Activated naive CD4-positive, alpha-beta T cell treated with anti-CD3 and anti-CD28 coated beads, Interleukin-2, amount 10 ng/mL, durations not matched to agents 7 days and 5 days (primary cell): ENCODE measurements around the gene CA12.
"Not testable (repeated sequence)": the region's sequence is repeated elsewhere in the genome, so short reads cannot be mapped to it uniquely, and the experiment has no call there.

Experiments
- CTCF ChIA-PET: fragments of 350-600 bp; sonication (Branson Sonifier 250); formaldehyde crosslinking; loops from one replicate; lab custom pipeline; 2021; ENCODE audit warnings: antibody characterized with exemption; lab: Charles Lee
- DNase-seq: peaks from one replicate; pipeline ENCODE4 v3.0.0-alpha.2; 2020
- H3K27ac Mint-ChIP-seq: one replicate; pipeline ENCODE4 v1.8.0; 2021; ENCODE audit warnings: mild to moderate bottlenecking, moderate library complexity, mixed read lengths
- H3K27me3 Mint-ChIP-seq: one replicate; pipeline ENCODE4 v1.8.0; 2021; ENCODE audit warnings: mild to moderate bottlenecking, mixed read lengths
- H3K36me3 Mint-ChIP-seq: one replicate; pipeline ENCODE4 v1.8.0; 2021; ENCODE audit warnings: mixed read lengths
- H3K4me1 Mint-ChIP-seq: one replicate; pipeline ENCODE4 v1.8.0; 2021; ENCODE audit warnings: mixed read lengths
- H3K4me3 Mint-ChIP-seq: one replicate; pipeline ENCODE4 v1.8.0; 2021; ENCODE audit warnings: mild to moderate bottlenecking, moderate library complexity, mixed read lengths
- H3K9me3 Mint-ChIP-seq: one replicate; pipeline ENCODE4 v1.8.0; 2021; ENCODE audit warnings: mixed read lengths

The CA12 gene

GRCh38 chr15:63337046-63337445 lies 44.6 kb downstream of the CA12 start:
- Mint-ChIP-seq H3K4me3 (no peak overlapping the region), H3K27me3 (peaks cover 36% of the 10 kb centered on the region), H3K36me3 (no peaks in the 10 kb centered on the region), H3K27ac (no peak overlapping the region), H3K9me3 (no peaks in the 10 kb centered on the region), H3K4me1 (no peaks in the 10 kb centered on the region)
- CTCF ChIA-PET = interaction anchor here (1.0 kb wide), 1 partner anchor 65 kb away, joined by 3 read pairs; no protein-coding TSS in a partner anchor
- no peak for DNase-seq

- DNase-seq = no peak
- H3K27me3 Mint-ChIP-seq = peaks cover 23% of the 10 kb centered on the region
- H3K4me3 Mint-ChIP-seq = no peak overlapping the region
- no peak overlapping the region for H3K27ac Mint-ChIP-seq
- H3K9me3 Mint-ChIP-seq = no peaks in the 10 kb centered on the region
- no peaks in the 10 kb centered on the region for H3K4me1 Mint-ChIP-seq
- no peaks in the 10 kb centered on the region for H3K36me3 Mint-ChIP-seq
- CTCF ChIA-PET = no interaction called here
Observed at GRCh38 chr15:63335543-63336240, 46.0 kb downstream of the CA12 start.

- H3K4me3 Mint-ChIP-seq = no peak overlapping the region
- no peaks in the 10 kb centered on the region for H3K4me1 Mint-ChIP-seq
- H3K27ac Mint-ChIP-seq = no peak overlapping the region
- DNase-seq = no peak
- H3K9me3 Mint-ChIP-seq = no peaks in the 10 kb centered on the region
- H3K36me3 Mint-ChIP-seq = no peaks in the 10 kb centered on the region
- peaks cover 17% of the 10 kb centered on the region for H3K27me3 Mint-ChIP-seq
- CTCF ChIA-PET = no interaction called here
Observed at GRCh38 chr15:63334821-63335220, 46.8 kb downstream of the CA12 start.

- H3K4me3 Mint-ChIP-seq = no peak overlapping the region
Observed at GRCh38 chr15:63332367-63333124, 49.1 kb downstream of the CA12 start.

GRCh38 chr15:63331456-63331855 lies 50.2 kb downstream of the CA12 start:
- H3K9me3 Mint-ChIP-seq = no peaks in the 10 kb centered on the region
- no peak overlapping the region for H3K27ac Mint-ChIP-seq
- H3K36me3 Mint-ChIP-seq = no peaks in the 10 kb centered on the region
- no peak overlapping the region for H3K4me3 Mint-ChIP-seq
- CTCF ChIA-PET = no interaction called here
- peaks cover 16% of the 10 kb centered on the region for H3K27me3 Mint-ChIP-seq
- H3K4me1 Mint-ChIP-seq = no peaks in the 10 kb centered on the region
- DNase-seq = no peak

More at GRCh38 chr15:63332367-63333124, 49.1 kb downstream of the CA12 start:
- CTCF ChIA-PET = no interaction called here
- no peak for DNase-seq
- Mint-ChIP-seq H3K9me3 (no peaks in the 10 kb centered on the region), H3K27me3 (peaks cover 16% of the 10 kb centered on the region), H3K36me3 (no peaks in the 10 kb centered on the region), H3K27ac (no peak overlapping the region), H3K4me1 (no peaks in the 10 kb centered on the region)

- no peak for DNase-seq
- H3K27me3 Mint-ChIP-seq = peaks cover 15% of the 10 kb centered on the region
- H3K36me3 Mint-ChIP-seq = no peaks in the 10 kb centered on the region
- CTCF ChIA-PET = no interaction called here
- no peaks in the 10 kb centered on the region for H3K4me1 Mint-ChIP-seq
- H3K27ac Mint-ChIP-seq = no peak overlapping the region
- no peaks in the 10 kb centered on the region for H3K9me3 Mint-ChIP-seq
- H3K4me3 Mint-ChIP-seq = no peak overlapping the region
Observed at GRCh38 chr15:63330926-63331325, 50.7 kb downstream of the CA12 start.

- Mint-ChIP-seq H3K27ac (no peak overlapping the region), H3K9me3 (no peaks in the 10 kb centered on the region), H3K4me1 (no peaks in the 10 kb centered on the region), H3K27me3 (peaks cover 12% of the 10 kb centered on the region), H3K4me3 (no peak overlapping the region), H3K36me3 (no peaks in the 10 kb centered on the region)
- CTCF ChIA-PET = no interaction called here
- DNase-seq = no peak
Observed at GRCh38 chr15:63329567-63330350, 51.9 kb downstream of the CA12 start.

GRCh38 chr15:63327648-63328421 lies 53.8 kb downstream of the CA12 start:
- H3K4me3 Mint-ChIP-seq = no peak overlapping the region

GRCh38 chr15:63324770-63325169 lies 56.9 kb downstream of the CA12 start:
- H3K27me3 Mint-ChIP-seq = peaks cover 14% of the 10 kb centered on the region

More at GRCh38 chr15:63327648-63328421, 53.8 kb downstream of the CA12 start:
- H3K27ac Mint-ChIP-seq = no peak overlapping the region
- H3K36me3 Mint-ChIP-seq = no peaks in the 10 kb centered on the region
- CTCF ChIA-PET = no interaction called here
- no peaks in the 10 kb centered on the region for H3K4me1 Mint-ChIP-seq
- peaks cover 16% of the 10 kb centered on the region for H3K27me3 Mint-ChIP-seq
- DNase-seq = no peak
- no peaks in the 10 kb centered on the region for H3K9me3 Mint-ChIP-seq

GRCh38 chr15:63323798-63324563 lies 57.7 kb downstream of the CA12 start:
- H3K36me3 Mint-ChIP-seq = no peaks in the 10 kb centered on the region
- H3K27me3 Mint-ChIP-seq = peaks cover 10% of the 10 kb centered on the region
- CTCF ChIA-PET = no interaction called here
- no peak overlapping the region for H3K4me3 Mint-ChIP-seq
- no peak overlapping the region for H3K27ac Mint-ChIP-seq
- H3K4me1 Mint-ChIP-seq = no peaks in the 10 kb centered on the region
- no peaks in the 10 kb centered on the region for H3K9me3 Mint-ChIP-seq
- DNase-seq = no peak

More at GRCh38 chr15:63324770-63325169, 56.9 kb downstream of the CA12 start:
- no peaks in the 10 kb centered on the region for H3K9me3 Mint-ChIP-seq
- no peaks in the 10 kb centered on the region for H3K4me1 Mint-ChIP-seq
- no peaks in the 10 kb centered on the region for H3K36me3 Mint-ChIP-seq
- no peak overlapping the region for H3K27ac Mint-ChIP-seq
- DNase-seq = no peak
- CTCF ChIA-PET = no interaction called here
- no peak overlapping the region for H3K4me3 Mint-ChIP-seq

GRCh38 chr15:63322541-63322940 lies 59.1 kb downstream of the CA12 start:
- Mint-ChIP-seq H3K27ac (no peak overlapping the region), H3K9me3 (no peaks in the 10 kb centered on the region), H3K4me1 (no peaks in the 10 kb centered on the region), H3K4me3 (no peak overlapping the region), H3K36me3 (no peaks in the 10 kb centered on the region), H3K27me3 (peaks cover 16% of the 10 kb centered on the region)
- CTCF ChIA-PET = no interaction called here
- DNase-seq = no peak

- DNase-seq = no peak
- H3K4me3 Mint-ChIP-seq = no peak overlapping the region
- CTCF ChIA-PET = no interaction called here
- no peak overlapping the region for H3K27ac Mint-ChIP-seq
- H3K36me3 Mint-ChIP-seq = no peaks in the 10 kb centered on the region
- peaks cover 19% of the 10 kb centered on the region for H3K27me3 Mint-ChIP-seq
- H3K9me3 Mint-ChIP-seq = no peaks in the 10 kb centered on the region
- no peaks in the 10 kb centered on the region for H3K4me1 Mint-ChIP-seq
Observed at GRCh38 chr15:63321462-63321861, 60.2 kb downstream of the CA12 start.

- H3K9me3 Mint-ChIP-seq, DNase-seq, CTCF ChIA-PET, H3K27ac Mint-ChIP-seq, H3K36me3 Mint-ChIP-seq, H3K4me3 Mint-ChIP-seq, H3K4me1 Mint-ChIP-seq: not testable (repeated sequence)
- H3K27me3 Mint-ChIP-seq = peaks cover 19% of the 10 kb centered on the region
Observed at GRCh38 chr15:63320981-63321380, 60.7 kb downstream of the CA12 start.
